SK-N-MC (cell line): ENCODE measurements around the gene C1orf105.
A peak's percentile ranks its signal among the peaks of the same experiment; 100 is the strongest.
"Not testable (repeated sequence)": the region's sequence is repeated elsewhere in the genome, so short reads cannot be mapped to it uniquely, and the experiment has no call there.

ENCODE experiments used
- DNase-seq: peaks from one replicate; pipeline ENCODE4 v3.0.0-alpha.2; 2011; ENCODE audit warnings: low read depth, low spot score
- H3K27ac ChIP-seq: fragments of 200-600 bp; sonication (generic); 2 replicates; pipeline ENCODE4 v1.5.1; 2016; ENCODE audit warnings: mixed run types
- H3K36me3 ChIP-seq: fragments of 200-600 bp; sonication (generic); 2 replicates; pipeline ENCODE4 v1.6.1; 2017; ENCODE audit warnings: antibody characterized with exemption, low read length, mixed read lengths; ENCODE audit not compliant: insufficient read depth
- H3K4me3 ChIP-seq: fragments of 200-600 bp; sonication (generic); 2 replicates; pipeline ENCODE4 v1.5.1; 2016
- H3K9ac ChIP-seq: fragments of 200-600 bp; sonication (generic); 2 replicates; pipeline ENCODE4 v1.8.0; 2017; ENCODE audit warnings: mixed run types, mixed read lengths; ENCODE audit not compliant: insufficient read length
- H3K9me3 ChIP-seq: fragments of 200-600 bp; sonication (generic); 2 replicates; pipeline ENCODE4 v1.6.1; 2017; ENCODE audit warnings: low read depth, mild to moderate bottlenecking, antibody characterized with exemption, low read length, moderate library complexity, mixed read lengths
- EZH2 ChIP-seq: fragments of 200-600 bp; sonication (generic); IDR thresholded peaks from one replicate; pipeline ENCODE4 v1.6.1; 2017; ENCODE audit warnings: antibody characterized with exemption
- FOXP2 ChIP-seq: optimal IDR thresholded peaks from 2 replicates; pipeline ENCODE3; 2011; ENCODE audit warnings: mild to moderate bottlenecking, moderate library complexity; ENCODE audit not compliant: insufficient read depth; ENCODE audit errors: extremely low read length, control extremely low read depth
- POLR2AphosphoS5 ChIP-seq: IDR thresholded peaks from 2 replicates; pipeline ENCODE4 v1.6.1; 2012; ENCODE audit warnings: mild to moderate bottlenecking, low read depth, low read length, borderline replicate concordance

The C1orf105 gene

DNA sequence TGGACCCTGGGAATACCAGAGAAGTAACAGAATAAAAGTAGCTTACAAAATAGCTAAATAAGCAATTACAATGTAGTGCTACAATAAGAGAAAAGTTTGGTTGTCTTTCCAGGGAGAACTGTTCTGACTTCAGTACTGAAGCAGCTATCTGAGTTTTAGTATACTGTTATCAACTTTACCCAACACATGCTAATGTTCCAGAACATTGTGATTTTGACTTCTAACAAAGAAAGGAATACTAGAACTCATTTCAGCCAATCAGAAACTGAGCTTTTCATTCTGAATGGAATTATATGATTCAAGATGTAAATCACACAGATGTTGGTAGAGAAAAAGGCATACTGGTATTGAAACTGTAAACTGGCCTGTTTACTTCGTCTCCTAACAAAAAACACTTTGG lies at the start of gene C1orf105:
Gene C1orf105 (plus strand): TSS at position 301 of the 400 bp plus-strand sequence. CDS start 201 bp downstream, outside the sequence.
- H3K36me3 ChIP-seq: no peaks in the 10 kb centered on the region
- DNase-seq: no peak
- TF ChIP-seq POLR2AphosphoS5 (no peak), FOXP2 (no peak), EZH2 (no peak)
- no peak within 1 kb of the TSS for H3K27ac ChIP-seq
- no peaks in the 10 kb centered on the region for H3K9me3 ChIP-seq
- H3K9ac ChIP-seq: no peak within 1 kb of the TSS
- no peak within 1 kb of the TSS for H3K4me3 ChIP-seq

- DNase-seq, H3K27ac ChIP-seq, H3K4me3 ChIP-seq, H3K36me3 ChIP-seq, H3K9ac ChIP-seq, H3K9me3 ChIP-seq: not testable (repeated sequence)
Observed at GRCh38 chr1:172371646-172372045, 48.8 kb upstream of the C1orf105 start.

DNA sequence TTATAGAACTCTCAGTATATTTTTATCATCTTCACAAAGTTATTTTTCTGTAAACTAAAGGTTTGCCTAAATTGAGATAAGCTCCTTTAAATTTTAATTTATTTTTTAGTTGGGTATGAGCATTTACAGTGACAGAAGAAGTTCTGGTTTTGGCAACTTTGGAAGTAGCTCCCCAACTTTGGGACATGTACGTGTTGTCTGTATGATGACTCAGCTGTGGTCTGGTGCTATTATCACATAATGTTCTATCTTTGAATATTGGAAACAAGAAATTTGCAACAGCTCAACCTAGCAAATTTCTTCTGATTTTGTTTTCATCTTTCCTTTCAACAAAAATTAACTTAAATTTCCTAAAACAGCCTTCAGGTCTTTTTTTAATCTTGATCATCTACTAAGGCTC lies 46.6 kb upstream of the C1orf105 start:
- H3K9ac ChIP-seq: no peak overlapping the region
- H3K9me3 ChIP-seq: peaks cover 3% of the 10 kb centered on the region; the same call in 1 of the 2 replicates
- no peak overlapping the region for H3K4me3 ChIP-seq
- no peaks in the 10 kb centered on the region for H3K36me3 ChIP-seq
- TF ChIP-seq EZH2 (no peak), FOXP2 (no peak), POLR2AphosphoS5 (no peak)
- H3K27ac ChIP-seq: no peak overlapping the region
- DNase-seq: no peak

GRCh38 chr1:172375211-172375631 lies 45.3 kb upstream of the C1orf105 start:
- no peak for TF ChIP-seq EZH2
- TF ChIP-seq FOXP2: no peak
- TF ChIP-seq POLR2AphosphoS5: no peak
- Histone ChIP-seq H3K36me3 (no peaks in the 10 kb centered on the region), H3K9me3 (no peaks in the 10 kb centered on the region), H3K27ac (no peak overlapping the region), H3K9ac (no peak overlapping the region), H3K4me3 (no peak overlapping the region)
- DNase-seq: no peak

- no peaks in the 10 kb centered on the region for H3K36me3 ChIP-seq
- no peak overlapping the region for H3K4me3 ChIP-seq
- H3K9me3 ChIP-seq: no peaks in the 10 kb centered on the region
- DNase-seq: no peak
- TF ChIP-seq FOXP2 (no peak), EZH2 (no peak), POLR2AphosphoS5 (no peak)
- H3K27ac ChIP-seq: no peak overlapping the region
- H3K9ac ChIP-seq: no peak overlapping the region
Observed at GRCh38 chr1:172376431-172376830, 44.1 kb upstream of the C1orf105 start.

GRCh38 chr1:172377565-172377964 lies 42.9 kb upstream of the C1orf105 start:
- Histone ChIP-seq H3K9ac (no peak overlapping the region), H3K9me3 (no peaks in the 10 kb centered on the region), H3K36me3 (no peaks in the 10 kb centered on the region), H3K27ac (no peak overlapping the region; the same call in 1 of the 2 replicates), H3K4me3 (no peak overlapping the region)
- TF ChIP-seq EZH2 (no peak), FOXP2 (no peak), POLR2AphosphoS5 (no peak)
- DNase-seq: no peak

- H3K9me3 ChIP-seq: no peaks in the 10 kb centered on the region
- H3K4me3 ChIP-seq: no peak overlapping the region
- no peak overlapping the region for H3K9ac ChIP-seq
- no peak for DNase-seq
- H3K27ac ChIP-seq: no peak overlapping the region; the same call in 1 of the 2 replicates
- TF ChIP-seq FOXP2: no peak
- no peak for TF ChIP-seq POLR2AphosphoS5
- no peak for TF ChIP-seq EZH2
- no peaks in the 10 kb centered on the region for H3K36me3 ChIP-seq
Observed at GRCh38 chr1:172378109-172378760, 42.2 kb upstream of the C1orf105 start.

DNA sequence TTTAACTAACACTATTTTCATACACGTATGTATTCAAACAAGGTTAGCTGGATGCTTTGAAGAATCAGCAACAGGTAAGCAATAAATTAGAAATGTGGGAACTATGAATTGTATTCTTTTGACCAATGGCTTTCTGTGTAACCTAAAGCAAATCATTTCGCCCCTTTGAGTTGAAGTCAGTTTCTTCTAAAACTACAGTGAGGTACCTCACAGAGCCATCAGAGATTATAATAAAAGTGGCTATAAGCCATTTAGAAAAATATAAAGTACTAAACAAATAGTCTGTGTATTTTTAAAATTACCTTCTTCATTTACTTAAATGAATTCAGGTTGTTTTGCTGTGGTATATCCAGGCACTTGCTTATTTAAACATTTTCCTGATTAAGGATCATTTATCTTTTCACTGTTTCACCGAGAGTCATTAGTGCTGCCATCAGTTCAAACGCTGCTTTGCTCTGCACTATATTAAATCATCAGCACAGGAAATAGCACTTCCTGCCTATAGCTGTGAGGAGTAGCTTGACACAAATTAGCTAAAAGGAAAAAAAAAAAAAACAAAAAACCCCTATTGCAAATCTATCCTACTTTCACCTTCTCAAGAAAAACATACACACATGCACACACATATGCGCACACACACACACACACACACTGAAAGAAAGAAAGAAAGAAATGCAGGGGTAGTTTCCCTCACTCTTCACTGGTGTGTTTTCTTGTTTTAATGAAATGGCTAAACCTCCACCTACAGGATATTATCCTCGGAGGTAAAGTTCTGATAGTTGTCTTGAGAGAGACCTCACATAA lies 39.8 kb upstream of the C1orf105 start:
- Histone ChIP-seq H3K36me3 (no peaks in the 10 kb centered on the region), H3K4me3 (peak overlapping the region; percentile 57), H3K9ac (peak overlapping the region; percentile 25), H3K27ac (peak overlapping the region; percentile 80), H3K9me3 (no peaks in the 10 kb centered on the region)
- TF ChIP-seq POLR2AphosphoS5: no peak; the same call in 1 of the 2 replicates
- TF ChIP-seq FOXP2: peak; percentile 54
- DNase-seq: peak; percentile 80
